ENCODE results near the gene HOXA9.

HOXA9 gene

DNA sequence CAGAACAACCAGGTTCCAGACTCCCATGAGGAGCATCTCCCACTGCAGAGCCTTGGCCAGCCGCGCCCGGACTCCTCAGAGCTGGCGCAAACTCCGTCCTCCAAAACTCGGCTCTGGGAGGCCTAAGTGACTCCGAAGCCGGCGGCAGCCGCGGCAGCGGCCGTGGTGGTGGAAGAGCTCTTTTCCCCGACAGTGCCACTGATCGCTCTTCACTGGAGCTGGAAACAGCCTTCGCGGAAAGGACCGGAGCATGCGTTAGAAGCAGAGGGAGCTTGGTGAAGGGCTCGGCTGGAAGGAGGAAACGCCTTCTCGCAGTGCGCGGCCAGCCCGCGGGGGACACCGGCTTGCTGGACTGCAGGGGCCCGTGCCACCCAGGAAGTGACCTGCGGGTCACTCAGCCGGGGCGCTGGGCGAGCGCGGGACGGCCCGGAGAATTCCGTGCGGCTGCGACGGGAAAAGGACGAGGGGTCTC, 39.5 kb upstream of the HOXA9 start (continued):
- TF ChIP-seq REST (tag by site-specific recombination; IDR thresholded peaks at IDR 0.05), result no peak
- TF ChIP-seq ZNF146 (tag by site-specific recombination; IDR thresholded peaks at IDR 0.05), result no peak
- no peak for TF ChIP-seq ZNF2 (tag by site-specific recombination; IDR thresholded peaks at IDR 0.05)
- TF ChIP-seq ZXDB (tag by site-specific recombination; IDR thresholded peaks at IDR 0.05), result no peak
- TF ChIP-seq ZNF621 (tag by site-specific recombination; IDR thresholded peaks at IDR 0.05), result no peak
- no peak for TF ChIP-seq ZNF677 (tag by site-specific recombination; IDR thresholded peaks at IDR 0.05)
- no peak for TF ChIP-seq ZNF776 (tag by site-specific recombination; IDR thresholded peaks at IDR 0.05; ENCODE audit: borderline replicate concordance)

DNA sequence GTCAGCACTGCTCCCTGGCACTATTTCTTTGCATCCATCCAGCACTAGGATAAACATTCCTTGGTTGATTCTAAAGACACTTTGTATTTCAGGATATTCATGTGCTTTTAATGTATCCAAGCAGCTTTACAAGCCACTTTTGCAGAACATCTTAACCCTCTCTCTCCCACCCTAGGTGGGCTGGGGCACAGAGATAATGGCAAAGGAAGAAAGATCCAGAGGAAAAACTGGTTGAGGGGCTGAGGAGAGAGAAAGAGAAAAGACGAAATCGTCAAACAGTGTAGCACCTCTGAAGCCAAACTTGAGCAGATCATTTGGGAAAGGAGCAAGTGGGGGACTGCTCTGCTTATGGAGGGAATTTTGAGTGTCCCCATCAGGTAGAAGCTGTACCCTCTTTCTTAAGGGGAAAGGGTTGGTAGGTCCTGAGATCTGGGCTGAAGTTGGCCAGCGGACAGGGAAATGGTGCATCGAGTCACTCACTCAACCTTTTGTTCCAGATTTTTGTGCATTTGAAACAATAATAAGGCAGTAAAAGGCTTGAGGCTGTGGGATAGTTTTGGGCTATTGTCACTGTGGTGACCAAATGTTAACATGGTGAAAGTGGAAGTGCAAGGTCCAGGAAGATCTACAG, 38.7 kb upstream of the HOXA9 start:
- Histone ChIP-seq H3K36me3 (ENCODE audit: control insufficient read depth in 2 of 2, insufficient read depth in 1 of 2, low read length in 2 of 2) (no peaks in the 10 kb centered on the region), H3K4me3 (ENCODE audit: low read depth, low read length) (no peak overlapping the region), H3K9me3 (ENCODE audit: control insufficient read depth, insufficient read depth, low read depth, low read length) (no peaks in the 10 kb centered on the region), H3K4me1 (ENCODE audit: control insufficient read depth, insufficient read depth, low read length) (peaks cover 11% of the 10 kb centered on the region), H3K27ac (ENCODE audit: extremely low read depth, low read depth, low read length) (no peak overlapping the region)
- ChIA-PET CTCF (no interaction called here), POLR2A (no interaction called here)
- TF ChIP-seq ZFP37 (tag by site-specific recombination; IDR thresholded peaks at IDR 0.05) (no peak), FEZF1 (tag by site-specific recombination; IDR thresholded peaks at IDR 0.05) (peak; percentile 33; the same call in 1 of the 2 replicates)

- H3K36me3 ChIP-seq (ENCODE audit: control insufficient read depth in 2 of 2, insufficient read depth in 1 of 2, low read length in 2 of 2), result no peaks in the 10 kb centered on the region
- peaks cover 11% of the 10 kb centered on the region for H3K4me1 ChIP-seq (ENCODE audit: control insufficient read depth, insufficient read depth, low read length)
- H3K9me3 ChIP-seq (ENCODE audit: control insufficient read depth, insufficient read depth, low read depth, low read length), result no peaks in the 10 kb centered on the region
- ChIA-PET CTCF (no interaction called here), POLR2A (no interaction called here)
- H3K4me3 ChIP-seq (ENCODE audit: low read depth, low read length), result no peak overlapping the region
- no peak overlapping the region for H3K27ac ChIP-seq (ENCODE audit: extremely low read depth, low read depth, low read length)
- TF ChIP-seq ZNF391 (tag by site-specific recombination; IDR thresholded peaks at IDR 0.05; ENCODE audit: borderline replicate concordance, low read depth) (no peak), ZNF501 (tag by site-specific recombination; IDR thresholded peaks at IDR 0.05) (no peak), ZNF157 (tag by site-specific recombination; IDR thresholded peaks at IDR 0.05) (no peak), ZNF776 (tag by site-specific recombination; IDR thresholded peaks at IDR 0.05; ENCODE audit: borderline replicate concordance) (no peak), ZNF416 (tag by site-specific recombination; IDR thresholded peaks at IDR 0.05) (no peak), ZNF654 (tag by site-specific recombination; IDR thresholded peaks at IDR 0.05; ENCODE audit: low read depth) (no peak), ZNF768 (tag by site-specific recombination; IDR thresholded peaks at IDR 0.05) (no peak), KLF16 (tag by site-specific recombination; IDR thresholded peaks at IDR 0.05) (no peak), ZNF19 (tag by site-specific recombination; IDR thresholded peaks at IDR 0.05; ENCODE audit: low read depth) (no peak), ZNF169 (tag by site-specific recombination; IDR thresholded peaks at IDR 0.05) (no peak), ZBTB49 (tag by site-specific recombination; IDR thresholded peaks at IDR 0.05; ENCODE audit: low read depth) (no peak), SCRT2 (tag by site-specific recombination; IDR thresholded peaks at IDR 0.05) (no peak), ZEB2 (tag by site-specific recombination; IDR thresholded peaks at IDR 0.05) (no peak), ZNF223 (tag by site-specific recombination; IDR thresholded peaks at IDR 0.05) (no peak), MEIS1 (CRISPR knock-in tag; IDR thresholded peaks at IDR 0.05; ENCODE audit: borderline replicate concordance) (no peak)
- TF ChIP-seq, protein P1, sequence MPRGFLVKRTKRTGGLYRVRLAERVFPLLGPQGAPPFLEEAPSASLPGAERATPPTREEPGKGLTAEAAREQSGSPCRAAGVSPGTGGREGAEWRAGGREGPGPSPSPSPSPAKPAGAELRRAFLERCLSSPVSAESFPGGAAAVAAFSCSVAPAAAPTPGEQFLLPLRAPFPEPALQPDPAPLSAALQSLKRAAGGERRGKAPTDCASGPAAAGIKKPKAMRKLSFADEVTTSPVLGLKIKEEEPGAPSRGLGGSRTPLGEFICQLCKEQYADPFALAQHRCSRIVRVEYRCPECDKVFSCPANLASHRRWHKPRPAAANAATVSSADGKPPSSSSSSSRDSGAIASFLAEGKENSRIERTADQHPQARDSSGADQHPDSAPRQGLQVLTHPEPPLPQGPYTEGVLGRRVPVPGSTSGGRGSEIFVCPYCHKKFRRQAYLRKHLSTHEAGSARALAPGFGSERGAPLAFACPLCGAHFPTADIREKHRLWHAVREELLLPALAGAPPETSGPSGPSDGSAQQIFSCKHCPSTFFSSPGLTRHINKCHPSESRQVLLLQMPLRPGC (tag by site-specific recombination; IDR thresholded peaks at IDR 0.05), result no peak
- TF ChIP-seq, protein P2, sequence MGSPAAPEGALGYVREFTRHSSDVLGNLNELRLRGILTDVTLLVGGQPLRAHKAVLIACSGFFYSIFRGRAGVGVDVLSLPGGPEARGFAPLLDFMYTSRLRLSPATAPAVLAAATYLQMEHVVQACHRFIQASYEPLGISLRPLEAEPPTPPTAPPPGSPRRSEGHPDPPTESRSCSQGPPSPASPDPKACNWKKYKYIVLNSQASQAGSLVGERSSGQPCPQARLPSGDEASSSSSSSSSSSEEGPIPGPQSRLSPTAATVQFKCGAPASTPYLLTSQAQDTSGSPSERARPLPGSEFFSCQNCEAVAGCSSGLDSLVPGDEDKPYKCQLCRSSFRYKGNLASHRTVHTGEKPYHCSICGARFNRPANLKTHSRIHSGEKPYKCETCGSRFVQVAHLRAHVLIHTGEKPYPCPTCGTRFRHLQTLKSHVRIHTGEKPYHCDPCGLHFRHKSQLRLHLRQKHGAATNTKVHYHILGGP (tag by site-specific recombination; IDR thresholded peaks at IDR 0.05), result no peak
These were observed 38.1 kb upstream of the HOXA9 start for GRCh38 chr7:27203365-27203953.
